ENCODE results near the gene FOSB. TPM values are rescaled to one million over a fixed set of nuclear protein-coding genes. Genes with fewer than 3 reads are reported as not detected.

Gene FOSB
- total and polyA plus RNA-seq, 9 of the 15 experiments (the other 6 are each of a cell fraction or from before 2014, with no cell fraction given) = 0.11 to 2.7 (median 0.73) TPM

- TF ChIP-seq KLF13 (tag; IDR thresholded peaks at IDR 0.05; ENCODE audit: borderline replicate concordance, low read depth) (no peak), PTBP1 (IDR thresholded peaks at IDR 0.05; ENCODE audit: low read depth, low read length) (0 out of 2 replicates have a peak, but pooled peaks have one; percentile 26), FOSL1 (tag; conservative IDR thresholded peaks at IDR 0.05) (0 out of 2 replicates have a peak, but pooled peaks have one; percentile 2), ZNF695 (CRISPR knock-in tag; IDR thresholded peaks at IDR 0.05) (no peak), GTF2B (IDR thresholded peaks at IDR 0.05; ENCODE audit: extremely low read depth, insufficient read length) (no peak), XRCC5 (IDR thresholded peaks at IDR 0.05; ENCODE audit: low read depth, low read length) (no peak), DMBX1 (CRISPR knock-in tag; IDR thresholded peaks at IDR 0.05; ENCODE audit: borderline replicate concordance) (no peak), KDM4B (IDR thresholded peaks at IDR 0.05; ENCODE audit: borderline replicate concordance in 2 of 2, low read depth in 1 of 2) (no peak), POLR2H (tag; IDR thresholded peaks at IDR 0.05; ENCODE audit: low read depth) (no peak), SMARCA5 (IDR thresholded peaks at IDR 0.05) (peak; percentile 64), TAL1 (IDR thresholded peaks at IDR 0.05) (no peak), KDM1A (IDR thresholded peaks at IDR 0.05) (peak; percentile 44 to 64; a peak in 3 of 4 replicates), LCOR (CRISPR knock-in tag; IDR thresholded peaks at IDR 0.05) (peak; percentile 38; the same call in 1 of the 2 replicates), ZBTB2 (IDR thresholded peaks at IDR 0.05) (no peak), ZBTB40 (IDR thresholded peaks at IDR 0.05) (no peak), ZBTB40 (CRISPR knock-in tag; IDR thresholded peaks at IDR 0.05) (no peak)
Measured at GRCh38 chr19:45492137-45492626, 24.4 kb downstream of the FOSB start (continued).
